Loucy (cell line): ENCODE results near the gene PRR36.

ENCODE experiments used
- H2AFZ ChIP-seq: fragments of 200-600 bp; sonication (generic); 2 replicates; pipeline ENCODE4 v1.6.0; 2016; ENCODE audit warnings: antibody characterized with exemption, mild to moderate bottlenecking, low read length, moderate library complexity
- H3F3A ChIP-seq: fragments of 200-600 bp; 2 replicates; pipeline ENCODE4 v1.6.0; 2016; ENCODE audit warnings: antibody characterized with exemption, low read depth, mild to moderate bottlenecking
- H3K27me3 ChIP-seq: fragments of 200-600 bp; sonication (generic); 2 replicates; pipeline ENCODE4 v1.6.1; 2014; ENCODE audit warnings: low read length, mild to moderate bottlenecking; ENCODE audit not compliant: insufficient read depth, poor library complexity, severe bottlenecking
- H3K36me3 ChIP-seq: fragments of 200-600 bp; sonication (generic); 2 replicates; pipeline ENCODE4 v1.6.1; 2016; ENCODE audit warnings: low read length; ENCODE audit not compliant: insufficient read depth
- H3K4me1 ChIP-seq: fragments of 200-600 bp; sonication (generic); 2 replicates; pipeline ENCODE4 v1.5.1; 2014; ENCODE audit warnings: low read length, mild to moderate bottlenecking; ENCODE audit not compliant: insufficient read depth, poor library complexity, severe bottlenecking
- H3K4me2 ChIP-seq: fragments of 200-600 bp; sonication (generic); 2 replicates; pipeline ENCODE4 v1.6.0; 2014; ENCODE audit warnings: antibody characterized with exemption, low read length, low read depth, mild to moderate bottlenecking; ENCODE audit not compliant: poor library complexity, severe bottlenecking
- H3K4me3 ChIP-seq: fragments of 200-600 bp; sonication (generic); 2 replicates; pipeline ENCODE4 v1.5.1; 2014; ENCODE audit warnings: low read length, mild to moderate bottlenecking, mixed read lengths; ENCODE audit not compliant: poor library complexity, severe bottlenecking
- H3K79me2 ChIP-seq: fragments of 200-600 bp; sonication (generic); 2 replicates; pipeline ENCODE4 v1.6.1; 2014; ENCODE audit warnings: low read length; ENCODE audit not compliant: insufficient read depth
- H3K9ac ChIP-seq: fragments of 200-600 bp; sonication (generic); 2 replicates; pipeline ENCODE4 v1.6.0; 2014; ENCODE audit warnings: mild to moderate bottlenecking, low read depth, low read length, moderate library complexity; ENCODE audit not compliant: poor library complexity, severe bottlenecking
- H3K9me2 ChIP-seq: fragments of 200-600 bp; sonication (generic); replicated peaks from 2 replicates; pipeline ENCODE4 v1.6.1; 2016; ENCODE audit warnings: low read depth, low read length, mixed read lengths
- H3K9me3 ChIP-seq: fragments of 200-600 bp; sonication (generic); 2 replicates; pipeline ENCODE4 v1.6.1; 2014; ENCODE audit warnings: mild to moderate bottlenecking, antibody characterized with exemption, low read length, low read depth; ENCODE audit not compliant: insufficient read depth
- H4K20me1 ChIP-seq: fragments of 200-600 bp; sonication (generic); 2 replicates; pipeline ENCODE4 v1.6.0; 2014; ENCODE audit warnings: antibody characterized with exemption, low read length, mild to moderate bottlenecking; ENCODE audit not compliant: insufficient read depth, poor library complexity, severe bottlenecking
- CTCF ChIP-seq: fragments of 200-600 bp; sonication (generic); conservative IDR thresholded peaks from 2 replicates; pipeline ENCODE4 v1.5.1; 2014; ENCODE audit warnings: mild to moderate bottlenecking, antibody characterized with exemption, low read length
- EZH2phosphoT487 ChIP-seq: fragments of 200-600 bp; IDR thresholded peaks from 2 replicates; pipeline ENCODE4 v1.6.1; 2018; ENCODE audit warnings: antibody characterized with exemption, mild to moderate bottlenecking, moderate library complexity, borderline replicate concordance

The PRR36 gene

GRCh38 chr19:7888826-7889217, 14.6 kb upstream of the PRR36 start:
- Histone ChIP-seq H3K9me3 (no peaks in the 10 kb centered on the region), H3K4me1 (peaks cover 4% of the 10 kb centered on the region), H4K20me1 (no peaks in the 10 kb centered on the region), H3K4me3 (no peak overlapping the region), H3K36me3 (no peaks in the 10 kb centered on the region), H3K79me2 (no peaks in the 10 kb centered on the region), H3K9ac (no peak overlapping the region), H3F3A (no peaks in the 10 kb centered on the region), H3K9me2 (no peaks in the 10 kb centered on the region), H2AFZ (no peak overlapping the region), H3K4me2 (no peak overlapping the region), H3K27me3 (no peaks in the 10 kb centered on the region)
- TF ChIP-seq CTCF (no peak), EZH2phosphoT487 (no peak)

- Histone ChIP-seq H3K9me3 (no peaks in the 10 kb centered on the region), H2AFZ (no peak within 1 kb of the TSS), H3K36me3 (no peaks in the 10 kb centered on the region), H3K9me2 (no peaks in the 10 kb centered on the region), H3K4me2 (no peak within 1 kb of the TSS), H4K20me1 (no peaks in the 10 kb centered on the region), H3K27me3 (no peaks in the 10 kb centered on the region), H3K9ac (no peak within 1 kb of the TSS), H3K4me3 (no peak within 1 kb of the TSS), H3K4me1 (peaks cover 4% of the 10 kb centered on the region), H3K79me2 (no peaks in the 10 kb centered on the region), H3F3A (no peaks in the 10 kb centered on the region)
- TF ChIP-seq EZH2phosphoT487 (no peak), CTCF (no peak)
These were observed 14.1 kb upstream of the PRR36 start, which contains the start of gene LRRC8E for GRCh38 chr19:7888145-7888825. LRRC8E (plus strand) TSS chr19:7888510; CDS start chr19:7895604, 7,094 bp downstream.

GRCh38 chr19:7887408-7888144, 13.4 kb upstream of the PRR36 start:
- Histone ChIP-seq H3K9ac (no peak overlapping the region), H3K4me3 (no peak overlapping the region), H2AFZ (no peak overlapping the region)

More at GRCh38 chr19:7887408-7888144, 13.4 kb upstream of the PRR36 start:
- Histone ChIP-seq H4K20me1 (no peaks in the 10 kb centered on the region), H3K4me2 (no peak overlapping the region), H3F3A (no peaks in the 10 kb centered on the region), H3K4me1 (peaks cover 4% of the 10 kb centered on the region), H3K27me3 (no peaks in the 10 kb centered on the region), H3K9me2 (no peaks in the 10 kb centered on the region), H3K9me3 (no peaks in the 10 kb centered on the region), H3K79me2 (no peaks in the 10 kb centered on the region), H3K36me3 (no peaks in the 10 kb centered on the region)
- TF ChIP-seq EZH2phosphoT487, result no peak
